Adrenal gland (tissue), 12 donors: ENCODE measurements around the gene AMOTL2. TPM values are rescaled to one million over a fixed set of nuclear protein-coding genes. Genes with fewer than 3 reads are reported as not detected.
A peak's percentile ranks its signal among the peaks of the same experiment; 100 is the strongest.

Source experiments
- DNase-seq, 7 donors: peaks; one replicate each; pipeline ENCODE4 v3.0.0-alpha.2; 2019 to 2020
- H3K27ac ChIP-seq, 5 donors: fragments of 200-600 bp; sonication (generic) in 4 of 5; 1 replicate in 3 of 5; 2 replicates in 2 of 5; pipeline versions ENCODE4 v1.5.1 to v1.8.0; 2016 to 2020; ENCODE audit warnings: mild to moderate bottlenecking in 1 of 5
- H3K27me3 ChIP-seq: fragments of 200-600 bp; 2 replicates; pipeline ENCODE4 v1.8.0; 2021
- H3K36me3 ChIP-seq, 2 donors: fragments of 200-600 bp; replicated peaks in 1 of 2; 1 replicate in 1 of 2; 2 replicates in 1 of 2; pipeline versions ENCODE4 v1.5.1 to v1.8.0; 2018 to 2022
- H3K4me1 ChIP-seq, 2 donors: fragments of 200-600 bp; replicated peaks in 1 of 2; 1 replicate in 1 of 2; 2 replicates in 1 of 2; pipeline versions ENCODE4 v1.5.1 to v1.8.0; 2018 to 2021
- H3K4me3 ChIP-seq, 4 donors: fragments of 200-600 bp; sonication (generic) in 3 of 4; one replicate each; pipeline ENCODE4 v1.5.1; 2016 to 2018
- H3K9me3 ChIP-seq, 3 donors: fragments of 200-600 bp; sonication (generic) in 1 of 3; replicated peaks in 1 of 3; 1 replicate in 2 of 3; 2 replicates in 1 of 3; pipeline versions ENCODE4 v1.5.1 to v1.8.0; 2016 to 2021
- CTCF ChIP-seq, 6 experiments: fragments of 450-650 bp in 4 of 6; fragments of 200-600 bp in 2 of 6; sonication (generic) in 1 of 6; IDR thresholded peaks; 1 replicate in 5 of 6; 2 replicates in 1 of 6; pipeline versions ENCODE4 v1.5.1 to v1.8.0; 2016 to 2021; ENCODE audit warnings: antibody characterized with exemption in 6 of 6, mild to moderate bottlenecking in 2 of 6, moderate library complexity in 1 of 6
- POLR2A ChIP-seq, 2 donors: fragments of 450-650 bp; IDR thresholded peaks; one replicate each; pipeline ENCODE4 v1.6.1; 2017; ENCODE audit warnings: antibody characterized with exemption in 2 of 2, mild to moderate bottlenecking in 2 of 2, moderate library complexity in 1 of 2
- WGBS, 4 donors: extraction: QIAGEN DNeasy Blood & Tissue Kit in 2 of 4; methylation state at CpG; one replicate each; pipeline versions ENCODE4 v1.1.5 to v1.1.7; 2013 to 2017; 5-methylcytosine and 5-hydroxymethylcytosine counted together
- intact Hi-C, 2 donors: fragments of 100-400 bp; cut with DNase I; formaldehyde crosslinking; loops; one replicate each; pipeline versions ENCODE4 v1.14.1 to v1.15.0; 2022 to 2023
- polyA plus RNA-seq, 3 donors: library from polyadenylated mRNA; stranded (reverse); fragments of 200-250 nt in 2 of 3; fragments of 350-450 nt in 1 of 3; fragmentation: Illumina TruSeq in 1 of 3; extraction: RNeasy Lipid Tissue Mini Kit (QIAGEN cat#74804) in 1 of 3; gene quantifications; one replicate each; pipeline ENCODE4 v1.2.3, GENCODE V29; 2013 to 2014
- total RNA-seq, 9 donors: library from RNA; depleted of rRNA in 4 of 9; stranded (reverse); fragments of >200 nt in 4 of 9; fragments of 120-200 nt in 1 of 9; fragmentation: NEBNext Ultra II Directional in 1 of 9; extraction: Animal tissue kit (Norgen Biotek cat#: 25700) in 1 of 9; gene quantifications; one replicate each; pipeline versions ENCODE4 v1.1.0 to v1.2.4, GENCODE V29; 2013 to 2023
- donor health status: healthy with polysubstance abuse.
- donor health status: Bipolar disorder and iron deficiency.
- donor health status: DM: yes; HTN: yes; CAD: no.
- donor health status: DM: no; HTN: no; CAD: no.
- donor health status: DM: no; HTN: no; CAD: no.
- donor health status: DM: yes; HTN: yes; CAD: no.

Gene AMOTL2
- total and polyA plus RNA-seq, 12 donors: 9.3 to 63.0 (median 29.7) TPM

GRCh38 chr3:134330883-134331810 is 43.1 kb downstream of the AMOTL2 start:
- intact Hi-C loops: no loop called here
- Histone ChIP-seq H3K4me3 (no peak overlapping the region), H3K9me3 (no peaks in the 10 kb centered on the region), H3K27ac (peak overlapping the region in 2 of 5 donors; percentile 14 to 63), H3K4me1 (peaks cover 0 to 19% of the 10 kb centered on the region in 2 donors), H3K36me3 (no peaks in the 10 kb centered on the region), H3K27me3 (no peaks in the 10 kb centered on the region)
- TF ChIP-seq POLR2A (IDR thresholded peaks at IDR 0.05) (no peak), CTCF (IDR thresholded peaks at IDR 0.05) (no peak)
- 69 to 75% (median 71%) methylated on average over 6 of the region's 6 CpGs for WGBS, 4 donors
- peak in 1 of 7 donors; percentile 24 for DNase-seq

- Histone ChIP-seq H3K4me1 (peaks cover 0 to 21% of the 10 kb centered on the region in 2 donors), H3K27me3 (no peaks in the 10 kb centered on the region), H3K9me3 (no peaks in the 10 kb centered on the region), H3K4me3 (no peak overlapping the region), H3K36me3 (no peaks in the 10 kb centered on the region), H3K27ac (no peak overlapping the region)
- no peak for DNase-seq
- no peak for TF ChIP-seq CTCF (IDR thresholded peaks at IDR 0.05)
- TF ChIP-seq POLR2A (IDR thresholded peaks at IDR 0.05): no peak
- WGBS, 4 donors: 76 to 89% (median 80%) methylated on average over 1 of the region's 1 CpG
- intact Hi-C loops: no loop called here
Observed at GRCh38 chr3:134328846-134329245, 45.4 kb downstream of the AMOTL2 start.

- DNase-seq: peak in 1 of 7 donors; percentile 38
- H3K4me1 ChIP-seq: peaks cover 0 to 21% of the 10 kb centered on the region in 2 donors
- H3K36me3 ChIP-seq: no peaks in the 10 kb centered on the region
- TF ChIP-seq POLR2A (IDR thresholded peaks at IDR 0.05) (no peak), CTCF (IDR thresholded peaks at IDR 0.05) (no peak)
- no peaks in the 10 kb centered on the region for H3K27me3 ChIP-seq
- H3K27ac ChIP-seq: peak overlapping the region in 1 of 5 donors; percentile 85
- no peaks in the 10 kb centered on the region for H3K9me3 ChIP-seq
- intact Hi-C loops: no loop called here
- H3K4me3 ChIP-seq: no peak overlapping the region
- WGBS, 4 donors: 65 to 78% (median 69%) methylated on average over 6 of the region's 6 CpGs
Observed at GRCh38 chr3:134328147-134328591, 46.1 kb downstream of the AMOTL2 start.

- intact Hi-C loops: no loop called here
- Histone ChIP-seq H3K36me3 (no peaks in the 10 kb centered on the region), H3K4me3 (no peak overlapping the region), H3K4me1 (peaks cover 0 to 21% of the 10 kb centered on the region in 2 donors), H3K27ac (peak overlapping the region in 2 of 5 donors; percentile 44 to 85), H3K9me3 (no peaks in the 10 kb centered on the region), H3K27me3 (no peaks in the 10 kb centered on the region)
- 59 to 75% (median 63%) methylated on average over 4 of the region's 4 CpGs for WGBS, 4 donors
- peak in 1 of 7 donors; percentile 42 for DNase-seq
- no peak for TF ChIP-seq CTCF (IDR thresholded peaks at IDR 0.05)
- no peak for TF ChIP-seq POLR2A (IDR thresholded peaks at IDR 0.05)
Observed at GRCh38 chr3:134327594-134327975, 46.7 kb downstream of the AMOTL2 start.
